NCI-H1105 (cell line): ENCODE results near the gene CABP2.
"Not testable (repeated sequence)": the region's sequence is repeated elsewhere in the genome, so short reads cannot be mapped to it uniquely, and the experiment has no call there.

Experiments used
- DNase-seq: peaks from one replicate; lab custom pipeline; 2025; lab: John Stamatoyannopoulos, UW

CABP2 gene

DNA sequence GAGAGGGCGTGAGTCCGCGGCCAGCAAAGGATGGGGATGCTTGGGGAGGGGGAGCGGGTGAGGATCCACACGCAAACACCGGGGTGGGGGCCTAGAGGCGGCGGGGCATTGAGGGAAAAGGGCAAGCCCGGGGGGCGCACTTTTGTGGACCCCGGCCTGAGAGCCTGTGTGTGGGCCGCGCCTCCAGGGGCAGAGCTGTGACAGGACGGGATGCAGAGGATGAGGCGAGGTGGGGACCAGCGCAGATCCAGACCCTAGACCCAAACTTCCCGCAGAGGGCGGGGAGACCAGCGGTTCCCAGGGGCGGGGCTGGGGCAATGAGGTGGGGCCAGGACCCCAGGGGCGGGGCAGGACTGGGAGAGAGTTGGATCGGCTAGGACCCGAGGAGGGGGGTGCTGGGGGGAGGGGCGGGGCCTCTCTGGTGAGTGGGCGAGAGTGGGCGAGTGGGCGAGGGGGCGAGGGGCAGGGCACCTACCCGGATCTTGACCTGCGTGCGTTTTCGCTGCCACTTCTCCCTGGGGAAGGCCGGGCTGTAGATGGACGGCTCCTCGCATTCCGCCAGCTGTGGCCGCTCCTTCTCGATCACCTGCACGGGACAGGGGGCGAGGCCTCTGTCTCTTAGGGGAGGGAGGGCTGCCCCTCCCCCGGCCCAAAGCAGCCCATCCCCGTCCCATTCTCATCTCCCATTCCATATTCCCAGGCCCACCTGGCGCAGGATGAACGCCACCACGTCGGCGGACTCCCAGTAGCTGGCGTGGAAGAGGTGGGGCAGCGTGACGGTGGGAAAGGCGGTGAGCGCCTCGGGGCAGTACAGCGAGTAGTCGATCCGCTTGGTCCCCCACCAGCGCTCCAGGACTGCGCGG is 28.6 kb downstream of the CABP2 start:
- DNase-seq = no peak

GRCh38 chr11:67493548-67494370 is 29.5 kb downstream of the CABP2 start:
- DNase-seq = no peak

DNA sequence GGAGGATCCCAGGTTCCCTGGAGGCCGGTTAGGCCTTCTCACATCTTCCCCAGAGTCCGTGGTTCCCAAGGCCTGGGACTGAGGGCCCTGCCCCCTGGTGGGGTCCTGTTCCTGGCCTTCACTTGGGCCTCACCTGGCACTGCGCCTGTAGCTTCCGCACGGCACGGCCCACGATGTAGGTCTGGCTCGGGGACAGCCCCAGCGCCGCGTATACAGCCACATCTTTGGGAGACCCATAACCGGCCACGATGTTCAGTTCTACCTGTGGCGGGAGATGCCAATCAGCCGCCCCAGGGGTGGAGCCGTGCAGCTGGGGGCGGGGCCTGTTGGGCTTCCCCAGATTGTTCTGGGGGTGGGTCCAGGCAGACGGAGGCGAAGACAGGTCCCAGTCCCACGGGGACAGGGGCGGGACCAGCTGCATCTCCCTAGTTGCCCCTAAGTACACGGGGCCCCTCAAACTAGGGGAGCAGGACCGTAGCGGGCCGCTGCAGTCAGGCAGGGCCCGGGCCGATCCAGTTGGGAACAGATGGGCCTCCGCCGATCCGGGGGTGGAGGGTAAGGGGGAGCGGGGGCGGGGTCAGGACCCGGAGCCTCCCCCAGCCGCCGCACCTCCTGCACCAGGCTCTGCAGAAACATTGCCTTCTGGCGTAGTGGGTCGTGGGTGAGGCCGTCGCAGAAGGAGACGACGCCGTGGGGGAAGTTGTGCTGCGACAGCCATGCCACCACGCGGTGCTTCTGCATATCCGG is 30.3 kb downstream of the CABP2 start:
- DNase-seq = no peak

DNA sequence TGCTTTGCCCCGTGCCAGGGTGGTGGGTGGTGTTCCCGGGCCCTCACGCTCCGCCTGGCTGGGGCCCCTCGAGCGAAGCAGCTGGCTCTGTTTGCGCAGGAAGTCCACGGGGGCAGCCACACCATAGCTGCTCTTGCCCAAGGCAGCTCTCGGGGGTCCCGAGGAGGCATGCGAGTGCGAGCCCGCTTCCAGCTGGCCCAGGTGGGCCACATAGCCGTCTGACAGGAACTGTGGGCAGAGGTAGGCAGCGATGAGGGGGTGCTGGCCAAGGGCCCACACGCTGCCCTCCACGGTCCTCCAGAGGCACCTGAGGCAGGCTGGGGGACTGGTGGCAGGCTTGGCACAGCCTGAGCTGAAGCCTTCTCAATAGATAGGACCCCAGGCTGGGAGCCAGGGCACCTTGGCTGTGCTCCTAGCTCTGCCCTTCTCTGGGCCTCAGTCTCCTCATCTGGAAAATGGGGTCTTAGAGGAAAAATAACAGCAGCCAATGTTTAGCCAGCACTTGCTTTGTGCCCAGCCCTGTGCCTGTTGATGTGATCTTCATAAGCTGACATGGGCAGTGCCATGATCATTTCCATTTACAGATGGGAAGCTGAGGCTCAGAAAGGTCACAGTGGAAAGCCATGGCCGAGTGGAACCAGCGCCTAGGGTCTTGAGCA is 31.0 kb downstream of the CABP2 start:
- no peak for DNase-seq

DNA sequence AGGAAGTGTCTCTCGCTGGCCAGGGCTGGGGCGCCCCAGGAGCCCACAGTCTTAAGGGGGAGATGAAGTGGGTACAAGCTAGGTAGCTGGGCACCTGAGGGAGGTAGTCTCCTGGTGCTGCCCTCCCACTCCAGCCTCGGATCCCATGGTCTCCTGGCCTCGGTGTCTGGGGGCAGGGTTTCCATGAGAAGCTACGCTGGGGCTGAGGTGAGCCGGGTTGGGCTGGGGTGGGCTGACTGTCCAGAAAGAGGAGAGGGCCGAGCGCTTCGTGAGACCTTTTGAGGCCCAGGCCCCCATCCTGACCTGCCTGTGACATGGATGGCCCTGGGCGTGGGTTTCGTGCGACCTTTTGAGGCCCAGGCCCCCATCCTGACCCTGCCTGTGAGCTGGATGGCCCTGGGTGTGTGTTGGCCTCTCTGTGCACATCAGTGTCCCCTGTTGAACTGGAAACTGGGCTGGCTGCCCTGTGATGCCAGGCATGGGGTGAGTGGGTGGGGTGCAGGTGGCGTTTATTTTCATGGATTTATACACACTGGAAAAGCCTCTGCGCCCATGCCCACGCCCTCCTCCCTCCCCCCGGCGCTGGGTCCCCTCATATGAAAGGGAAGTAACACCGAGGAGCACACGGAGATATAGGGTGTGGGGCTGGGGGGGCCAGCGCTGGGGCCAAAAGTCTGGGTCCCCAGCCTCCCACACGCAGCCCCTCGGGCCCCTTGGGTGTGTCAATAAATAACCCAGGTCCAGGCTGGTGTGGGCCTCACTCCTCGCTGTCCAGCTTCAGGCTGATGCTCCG is 31.8 kb downstream of the CABP2 start:
- no peak for DNase-seq

GRCh38 chr11:67490727-67491065 is 32.5 kb downstream of the CABP2 start:
- DNase-seq = no peak

DNA sequence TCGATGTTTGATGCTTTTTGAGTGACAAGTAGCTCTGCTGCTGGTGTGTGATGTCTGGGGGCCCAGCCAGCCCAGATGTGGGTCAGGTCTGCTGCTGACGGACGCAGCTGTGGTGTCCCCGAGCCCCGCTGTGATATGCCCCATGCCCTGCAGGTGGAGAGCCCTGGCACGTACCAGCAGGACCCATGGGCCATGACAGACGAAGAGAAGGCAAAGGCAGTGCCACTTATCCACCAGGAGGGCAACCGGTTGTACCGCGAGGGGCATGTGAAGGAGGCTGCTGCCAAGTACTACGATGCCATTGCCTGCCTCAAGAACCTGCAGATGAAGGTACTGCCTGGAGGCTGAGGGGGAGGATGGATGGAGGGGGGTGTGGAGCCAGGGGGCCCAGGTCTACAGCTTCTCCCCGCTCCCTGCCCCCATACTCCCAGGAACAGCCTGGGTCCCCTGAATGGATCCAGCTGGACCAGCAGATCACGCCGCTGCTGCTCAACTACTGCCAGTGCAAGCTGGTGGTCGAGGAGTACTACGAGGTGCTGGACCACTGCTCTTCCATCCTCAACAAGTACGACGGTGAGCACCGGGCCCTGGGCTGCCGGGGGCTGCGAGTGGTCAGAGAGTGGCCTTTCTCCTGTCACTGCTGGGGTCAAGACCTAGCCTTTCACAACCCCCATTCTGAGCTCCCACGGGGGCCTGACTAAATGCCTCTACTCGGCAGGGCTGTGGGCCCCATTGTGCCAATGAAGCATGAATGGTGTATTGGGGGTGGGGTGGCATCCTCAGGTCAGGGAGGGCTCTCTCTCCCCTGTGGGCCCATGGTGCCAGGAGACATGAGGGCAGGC is 33.1 kb downstream of the CABP2 start:
- no peak for DNase-seq

- no peak for DNase-seq
Observed at GRCh38 chr11:67489203-67489884, 33.9 kb downstream of the CABP2 start.

GRCh38 chr11:67486481-67487195 is 36.6 kb downstream of the CABP2 start:
- DNase-seq = no peak

GRCh38 chr11:67485873-67486361 is 37.3 kb downstream of the CABP2 start:
- DNase-seq = not testable (repeated sequence)

DNA sequence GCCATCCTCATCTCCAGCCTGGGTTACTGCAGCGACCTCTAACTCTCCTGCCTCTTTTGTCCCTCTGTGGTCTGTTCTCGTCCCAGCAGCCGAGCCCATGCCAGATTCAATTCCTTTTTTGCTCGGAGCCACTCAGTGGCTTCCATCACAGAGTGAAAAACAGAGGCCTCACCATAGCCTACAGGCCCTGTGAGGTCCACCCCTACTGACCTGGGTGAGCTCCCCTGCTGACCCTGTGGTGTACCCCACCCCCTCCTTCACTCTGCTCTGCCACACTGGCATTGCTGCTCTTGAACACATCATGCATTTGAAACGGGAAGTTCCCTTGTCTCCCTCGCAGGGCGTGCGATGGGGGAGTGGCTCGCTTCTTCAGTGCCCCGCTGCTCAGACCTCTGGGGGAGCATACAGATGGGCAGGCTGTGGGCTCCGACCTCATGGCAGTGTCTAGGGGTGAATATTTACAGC is 38.4 kb downstream of the CABP2 start:
- no peak for DNase-seq

DNA sequence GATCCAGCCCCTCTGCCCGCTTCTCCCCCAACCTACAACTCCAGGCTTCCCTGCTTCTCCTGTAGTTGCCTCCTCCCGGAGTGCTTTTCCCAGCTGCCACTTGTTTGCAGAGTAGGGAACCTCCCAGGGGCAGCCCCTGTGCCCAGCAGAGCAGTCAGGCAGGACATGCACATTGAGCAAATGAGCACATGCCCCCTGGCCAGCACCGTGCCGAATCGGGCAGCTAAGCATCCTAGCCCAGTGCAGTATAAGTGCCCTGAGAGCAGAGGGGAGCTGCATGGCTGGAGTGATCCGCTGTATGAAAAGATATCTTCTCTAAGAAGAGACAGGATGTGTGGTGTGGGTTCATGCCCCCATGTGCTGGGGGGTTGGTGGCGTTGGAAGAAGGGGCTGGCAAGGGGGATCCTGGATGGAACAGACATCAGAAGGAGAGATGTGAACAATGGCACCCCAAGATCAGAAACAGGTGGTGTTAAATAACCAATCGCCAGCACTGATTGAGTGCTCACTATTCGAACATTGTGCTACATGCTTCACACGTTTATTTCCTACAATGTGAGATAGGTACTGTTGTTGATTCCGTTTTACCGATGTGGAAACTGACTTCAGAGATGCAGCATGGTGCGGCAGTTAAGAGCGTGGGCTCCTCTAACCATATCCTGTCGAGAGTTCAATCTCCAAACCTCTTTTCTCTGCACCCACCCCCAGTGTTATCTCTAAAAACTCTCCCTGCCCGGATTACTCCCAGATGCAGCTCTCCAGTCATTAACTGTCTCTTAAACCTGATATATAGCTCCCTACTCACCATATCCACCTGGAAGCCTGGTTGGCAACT is 39.2 kb downstream of the CABP2 start:
- DNase-seq = no peak

GRCh38 chr11:67482827-67483798 is 40.1 kb downstream of the CABP2 start, which contains the start of gene AIP:
AIP (plus strand) TSS chr11:67483026; CDS start chr11:67483159, 133 bp downstream.
- DNase-seq = peak; percentile 97

GRCh38 chr11:67482275-67482826 is 40.9 kb downstream of the CABP2 start:
- DNase-seq = no peak

DNA sequence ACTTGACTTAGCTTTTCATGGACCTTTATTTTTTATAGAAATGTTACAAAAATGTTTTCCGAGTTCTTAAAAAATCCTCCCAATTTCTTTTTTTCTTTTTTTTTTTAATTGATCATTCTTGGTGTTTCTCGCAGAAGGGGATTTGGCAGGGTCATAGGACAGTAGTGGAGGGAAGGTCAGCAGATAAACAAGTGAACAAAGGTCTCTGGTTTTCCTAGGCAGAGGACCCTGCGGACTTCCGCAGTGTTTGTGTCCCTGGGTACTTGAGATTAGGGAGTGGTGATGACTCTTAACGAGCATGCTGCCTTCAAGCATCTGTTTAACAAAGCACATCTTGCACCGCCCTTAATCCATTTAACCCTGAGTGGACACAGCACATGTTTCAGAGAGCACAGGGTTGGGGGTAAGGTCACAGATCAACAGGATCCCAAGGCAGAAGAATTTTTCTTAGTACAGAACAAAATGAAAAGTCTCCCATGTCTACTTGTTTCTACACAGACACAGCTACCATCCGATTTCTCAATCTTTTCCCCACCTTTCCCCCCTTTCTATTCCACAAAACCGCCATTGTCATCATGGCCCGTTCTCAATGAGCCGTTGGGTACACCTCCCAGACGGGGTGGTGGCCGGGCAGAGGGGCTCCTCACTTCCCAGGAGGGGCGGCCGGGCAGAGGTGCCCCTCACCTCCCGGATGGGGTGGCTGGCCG is 45.7 kb downstream of the CABP2 start:
- DNase-seq = not testable (repeated sequence)
